22Rv1 (cell line): Measurements from ENCODE around the gene FUT1.

Experiments used
- ZFX ChIP-seq: fragments of 450-650 bp; IDR thresholded peaks from 2 replicates; pipeline ENCODE4 v1.6.1; 2017; ENCODE audit warnings: antibody characterized with exemption, borderline replicate concordance
- TF ChIP-seq, protein P1 (sequence below): fragments of 450-650 bp; IDR thresholded peaks from 2 replicates; pipeline ENCODE4 v1.5.1; 2017; ENCODE audit warnings: mild to moderate bottlenecking

DNA sequence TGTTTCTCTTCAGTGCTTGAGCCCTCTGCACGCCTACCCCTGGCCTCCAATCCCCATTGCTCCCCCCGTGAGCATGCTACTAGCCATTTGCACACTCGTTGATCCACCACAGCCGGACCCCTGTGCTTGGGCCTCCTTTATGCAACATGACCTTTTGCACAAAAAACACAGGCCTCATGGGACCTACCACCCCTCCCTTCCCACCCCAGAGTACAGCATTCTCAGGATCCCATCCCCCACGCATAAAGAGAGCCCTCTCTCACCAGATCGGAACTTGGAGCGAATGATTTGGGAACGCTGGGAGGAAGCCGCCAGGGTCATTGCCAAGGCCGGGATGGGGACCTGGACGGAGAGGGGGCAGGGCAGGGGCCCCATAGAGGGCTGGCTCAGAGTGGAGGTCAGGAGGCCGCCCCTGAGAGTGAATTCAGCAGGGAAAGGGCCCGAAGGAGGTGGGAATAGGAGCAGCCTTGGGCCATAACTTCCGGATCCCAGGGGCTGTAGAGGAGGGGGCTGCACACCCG is 33.7 kb downstream of the FUT1 start:
- TF ChIP-seq, protein P1, sequence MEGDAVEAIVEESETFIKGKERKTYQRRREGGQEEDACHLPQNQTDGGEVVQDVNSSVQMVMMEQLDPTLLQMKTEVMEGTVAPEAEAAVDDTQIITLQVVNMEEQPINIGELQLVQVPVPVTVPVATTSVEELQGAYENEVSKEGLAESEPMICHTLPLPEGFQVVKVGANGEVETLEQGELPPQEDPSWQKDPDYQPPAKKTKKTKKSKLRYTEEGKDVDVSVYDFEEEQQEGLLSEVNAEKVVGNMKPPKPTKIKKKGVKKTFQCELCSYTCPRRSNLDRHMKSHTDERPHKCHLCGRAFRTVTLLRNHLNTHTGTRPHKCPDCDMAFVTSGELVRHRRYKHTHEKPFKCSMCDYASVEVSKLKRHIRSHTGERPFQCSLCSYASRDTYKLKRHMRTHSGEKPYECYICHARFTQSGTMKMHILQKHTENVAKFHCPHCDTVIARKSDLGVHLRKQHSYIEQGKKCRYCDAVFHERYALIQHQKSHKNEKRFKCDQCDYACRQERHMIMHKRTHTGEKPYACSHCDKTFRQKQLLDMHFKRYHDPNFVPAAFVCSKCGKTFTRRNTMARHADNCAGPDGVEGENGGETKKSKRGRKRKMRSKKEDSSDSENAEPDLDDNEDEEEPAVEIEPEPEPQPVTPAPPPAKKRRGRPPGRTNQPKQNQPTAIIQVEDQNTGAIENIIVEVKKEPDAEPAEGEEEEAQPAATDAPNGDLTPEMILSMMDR = no peak
- TF ChIP-seq ZFX = no peak
